GM12872 (cell line): ENCODE results near the gene ASPRV1.

ENCODE experiments used
- TF ChIP-seq, protein P1 (sequence below): IDR thresholded peaks from 3 replicates; pipeline ENCODE4 v1.5.1; 2011; ENCODE audit warnings: low read depth, mild to moderate bottlenecking, low read length, moderate library complexity; ENCODE audit not compliant: insufficient read depth

Gene ASPRV1

DNA sequence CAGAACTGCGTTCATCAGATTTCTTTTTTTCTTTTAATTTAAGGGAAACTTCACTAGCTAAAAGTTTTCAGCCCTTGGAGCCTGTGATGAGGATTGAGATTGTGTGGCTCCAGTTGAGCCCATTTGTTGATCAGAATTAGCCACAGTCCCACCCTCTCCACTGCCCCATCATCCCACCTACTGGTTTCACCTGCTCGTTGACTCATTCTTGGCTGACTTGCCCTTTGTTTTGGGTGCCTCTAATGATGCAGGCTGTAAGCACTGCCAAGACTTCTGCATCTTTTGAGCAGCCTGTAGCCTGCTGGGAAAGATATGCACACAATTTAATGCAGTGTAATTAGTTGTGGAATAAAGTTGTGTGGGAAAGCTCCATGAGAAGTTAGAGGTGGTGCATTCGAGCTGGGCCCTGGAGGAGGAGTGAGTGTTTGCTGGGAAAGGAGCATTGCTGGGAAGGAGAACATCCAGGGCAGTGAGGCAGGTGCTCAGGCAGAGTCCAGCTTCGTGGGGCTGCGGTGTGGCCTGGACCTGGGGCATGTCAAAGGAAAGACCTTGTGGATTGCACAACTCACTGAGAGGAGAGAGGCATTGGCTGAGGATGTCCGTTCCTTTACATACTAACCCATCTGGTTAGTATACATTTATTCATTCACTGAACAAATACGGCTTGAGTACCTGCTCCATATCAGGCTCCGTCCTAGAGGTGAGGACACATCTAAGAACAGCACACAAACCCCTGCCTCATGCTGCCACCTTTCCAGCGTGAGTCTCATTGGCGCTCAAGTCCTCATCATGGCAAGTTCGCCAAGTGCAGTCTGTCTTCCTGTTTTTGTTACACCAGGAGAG, 18.2 kb downstream of the ASPRV1 start:
- TF ChIP-seq, protein P1, sequence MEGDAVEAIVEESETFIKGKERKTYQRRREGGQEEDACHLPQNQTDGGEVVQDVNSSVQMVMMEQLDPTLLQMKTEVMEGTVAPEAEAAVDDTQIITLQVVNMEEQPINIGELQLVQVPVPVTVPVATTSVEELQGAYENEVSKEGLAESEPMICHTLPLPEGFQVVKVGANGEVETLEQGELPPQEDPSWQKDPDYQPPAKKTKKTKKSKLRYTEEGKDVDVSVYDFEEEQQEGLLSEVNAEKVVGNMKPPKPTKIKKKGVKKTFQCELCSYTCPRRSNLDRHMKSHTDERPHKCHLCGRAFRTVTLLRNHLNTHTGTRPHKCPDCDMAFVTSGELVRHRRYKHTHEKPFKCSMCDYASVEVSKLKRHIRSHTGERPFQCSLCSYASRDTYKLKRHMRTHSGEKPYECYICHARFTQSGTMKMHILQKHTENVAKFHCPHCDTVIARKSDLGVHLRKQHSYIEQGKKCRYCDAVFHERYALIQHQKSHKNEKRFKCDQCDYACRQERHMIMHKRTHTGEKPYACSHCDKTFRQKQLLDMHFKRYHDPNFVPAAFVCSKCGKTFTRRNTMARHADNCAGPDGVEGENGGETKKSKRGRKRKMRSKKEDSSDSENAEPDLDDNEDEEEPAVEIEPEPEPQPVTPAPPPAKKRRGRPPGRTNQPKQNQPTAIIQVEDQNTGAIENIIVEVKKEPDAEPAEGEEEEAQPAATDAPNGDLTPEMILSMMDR = no peak

DNA sequence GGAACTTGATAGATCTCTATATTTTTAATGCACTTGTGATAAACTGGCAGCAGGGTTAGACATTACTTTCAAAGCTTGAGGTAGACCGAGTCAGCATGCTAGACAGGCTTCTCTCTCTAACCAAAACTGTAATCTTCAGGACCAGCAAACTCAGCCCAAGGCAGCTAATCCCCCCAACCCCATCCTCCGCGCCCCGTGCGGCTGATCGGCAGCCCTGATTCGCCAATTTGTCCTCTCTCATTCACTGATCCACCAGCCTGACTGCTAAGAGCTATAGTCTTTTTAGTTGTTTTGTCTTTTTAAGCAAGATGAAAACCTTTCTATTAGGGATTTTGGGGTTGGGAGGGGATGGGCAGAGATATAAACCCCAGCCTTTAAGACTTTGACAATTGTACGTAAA, 20.7 kb downstream of the ASPRV1 start:
- TF ChIP-seq, protein P1 = no peak

DNA sequence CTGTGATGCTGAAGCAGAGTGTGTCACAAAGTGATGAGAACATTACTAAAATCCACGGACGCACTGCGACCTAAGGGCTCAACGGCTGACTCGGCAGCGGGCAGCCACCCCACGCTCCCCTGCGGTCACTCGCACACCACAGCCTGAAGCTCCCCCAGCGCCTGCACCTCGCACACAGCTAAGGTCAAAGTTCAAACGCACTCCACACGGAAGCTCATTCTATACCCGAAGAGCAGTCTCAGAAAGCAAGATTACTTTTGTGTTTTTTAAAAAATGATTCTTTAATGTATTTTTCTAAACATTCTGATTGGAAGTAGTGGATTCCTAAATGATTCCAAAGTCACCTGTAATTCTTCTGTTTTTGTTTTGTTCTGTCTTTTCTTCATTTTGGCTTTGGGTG, 21.7 kb downstream of the ASPRV1 start:
- TF ChIP-seq, protein P1 = no peak

DNA sequence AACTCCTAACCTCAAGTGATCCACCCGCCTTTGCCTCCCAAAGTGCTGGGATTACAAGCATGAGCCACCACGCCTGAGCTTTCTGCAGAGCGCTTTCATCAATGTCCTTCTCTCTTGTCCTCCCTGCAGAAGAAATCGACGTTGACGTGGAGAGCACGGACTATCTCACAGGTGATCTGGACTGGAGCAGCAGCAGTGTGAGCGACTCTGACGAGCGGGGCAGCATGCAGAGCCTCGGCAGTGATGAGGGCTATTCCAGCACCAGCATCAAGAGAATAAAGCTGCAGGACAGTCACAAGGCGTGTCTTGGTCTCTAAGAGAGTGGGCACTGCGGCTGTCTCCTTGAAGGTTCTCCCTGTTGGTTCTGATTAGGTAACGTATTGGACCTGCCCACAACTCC, 23.5 kb downstream of the ASPRV1 start:
- TF ChIP-seq, protein P1 = no peak

DNA sequence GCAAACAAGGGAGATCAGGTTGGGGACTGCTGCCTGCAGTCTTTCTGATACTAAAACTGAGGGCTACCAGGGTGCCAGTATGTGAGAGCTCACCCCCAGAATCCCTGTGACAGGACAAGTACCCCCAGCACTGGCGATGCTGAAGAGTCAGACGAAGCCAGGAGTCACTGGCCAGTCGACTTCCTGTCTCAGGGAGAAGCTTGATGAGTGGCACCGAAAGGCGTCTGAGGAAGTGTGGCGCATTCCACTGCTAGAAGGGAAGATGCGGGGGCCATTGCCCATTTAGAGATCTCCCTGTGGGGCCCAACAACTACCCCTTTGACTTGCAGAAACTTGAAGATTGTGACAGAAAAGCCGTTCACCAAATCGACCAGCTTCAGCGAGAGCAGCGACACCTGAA, 24.5 kb downstream of the ASPRV1 start:
- TF ChIP-seq, protein P1 = no peak

DNA sequence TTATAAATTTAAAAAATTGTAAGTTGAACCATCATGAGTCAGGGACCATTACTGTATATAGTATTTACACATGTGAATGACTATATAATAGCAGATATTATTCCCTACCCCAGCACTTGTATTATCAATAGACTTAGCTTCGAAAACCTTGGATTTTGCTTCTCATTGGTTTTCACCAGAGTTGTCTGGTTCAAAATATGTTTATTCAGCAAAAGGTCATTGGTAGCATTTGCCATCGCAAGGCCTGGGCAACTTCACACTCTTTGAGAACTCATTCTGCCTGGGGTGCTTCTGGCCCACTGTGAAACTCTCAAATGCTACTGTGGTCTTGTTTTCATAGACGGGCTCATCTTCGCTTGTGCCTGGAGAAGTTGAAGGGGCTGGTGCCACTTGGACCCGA, 26.4 kb downstream of the ASPRV1 start:
- TF ChIP-seq, protein P1 = no peak

DNA sequence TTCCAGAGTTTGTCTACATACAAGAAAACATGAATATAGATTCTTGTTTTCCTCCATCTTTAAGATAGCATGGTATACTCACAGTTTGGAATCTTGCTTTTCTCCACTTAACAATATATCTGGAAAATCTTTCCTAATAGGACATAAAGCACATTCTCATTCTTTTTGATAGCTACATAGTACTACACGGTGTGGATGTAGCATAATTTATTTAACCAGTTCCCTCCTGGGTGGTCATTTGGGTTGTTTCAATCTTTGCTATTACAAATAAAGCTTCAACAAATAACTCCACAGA, 26.9 kb downstream of the ASPRV1 start:
- TF ChIP-seq, protein P1 = no peak
